GM21515 (cell line): ENCODE measurements around the gene ADPRM.

Experiments used
- ATAC-seq: cut with Tn5 transposase; IDR thresholded peaks from one replicate; pipeline ENCODE4 v1.9.1; 2021; ENCODE audit not compliant: unreplicated experiment

The ADPRM gene

GRCh38 chr17:10738521-10739258, 41.3 kb downstream of the ADPRM start:
- no peak for ATAC-seq

- no peak for ATAC-seq
Observed at GRCh38 chr17:10739386-10739785, 42.0 kb downstream of the ADPRM start.

- ATAC-seq, result no peak
Observed at GRCh38 chr17:10741416-10742135, 44.2 kb downstream of the ADPRM start.

GRCh38 chr17:10742431-10742830, 45.0 kb downstream of the ADPRM start:
- no peak for ATAC-seq

- no peak for ATAC-seq
Observed at GRCh38 chr17:10743316-10744009, 46.1 kb downstream of the ADPRM start.

- no peak for ATAC-seq
Observed at GRCh38 chr17:10744501-10745000, 47.2 kb downstream of the ADPRM start.

GRCh38 chr17:10745231-10745630, 47.8 kb downstream of the ADPRM start:
- no peak for ATAC-seq

- no peak for ATAC-seq
Observed at GRCh38 chr17:10748531-10749181, 51.3 kb downstream of the ADPRM start.

- ATAC-seq, result no peak
Observed at GRCh38 chr17:10750210-10750609, 52.8 kb downstream of the ADPRM start.

GRCh38 chr17:10751563-10751962, 54.2 kb downstream of the ADPRM start:
- no peak for ATAC-seq

GRCh38 chr17:10752696-10753095, 55.3 kb downstream of the ADPRM start:
- ATAC-seq, result no peak

- no peak for ATAC-seq
Observed at GRCh38 chr17:10754109-10754508, 56.7 kb downstream of the ADPRM start.

GRCh38 chr17:10754861-10755591, 57.6 kb downstream of the ADPRM start:
- no peak for ATAC-seq

GRCh38 chr17:10755592-10756127, 58.3 kb downstream of the ADPRM start:
- ATAC-seq, result no peak

GRCh38 chr17:10756185-10756584, 58.8 kb downstream of the ADPRM start:
- ATAC-seq, result no peak

- no peak for ATAC-seq
Observed at GRCh38 chr17:10756619-10757018, 59.2 kb downstream of the ADPRM start.

GRCh38 chr17:10757067-10757466, 59.7 kb downstream of the ADPRM start:
- no peak for ATAC-seq

- no peak for ATAC-seq
Observed at GRCh38 chr17:10757647-10758046, 60.3 kb downstream of the ADPRM start.

- no peak for ATAC-seq
Observed at GRCh38 chr17:10758062-10758461, 60.7 kb downstream of the ADPRM start.
